GM12865 (cell line): ENCODE data around the gene UNC119.

Experiments
- DNase-seq: peaks from one replicate; pipeline ENCODE4 v3.0.0; 2010; ENCODE audit warnings: low read depth
- H3K4me3 ChIP-seq: 2 replicates; pipeline ENCODE4 v1.5.1; 2011; ENCODE audit warnings: mild to moderate bottlenecking, low read depth, low read length, control low read depth
- TF ChIP-seq, protein P1 (sequence below): IDR thresholded peaks from 2 replicates; pipeline ENCODE4 v1.5.1; 2011; ENCODE audit warnings: low read length, control low read depth, low read depth, inconsistent platforms; ENCODE audit not compliant: insufficient read depth; ENCODE audit errors: missing control alignments

Gene UNC119

DNA sequence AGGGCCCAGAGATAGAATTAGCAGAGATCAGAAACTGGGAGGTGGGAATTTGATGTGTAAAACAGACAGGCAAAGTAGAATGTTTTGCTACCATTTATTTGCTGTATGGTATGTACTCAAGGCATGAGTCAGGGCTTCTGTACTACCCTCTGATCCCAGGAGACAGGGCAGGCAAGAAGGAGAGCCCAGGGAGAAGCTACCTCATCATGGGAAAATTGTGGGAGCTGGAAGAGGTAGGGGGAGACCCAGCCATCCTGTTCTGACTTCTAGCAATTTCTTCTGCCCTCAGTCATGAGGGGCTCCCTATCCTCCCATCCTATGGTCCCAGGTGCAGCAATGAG, 20.6 kb upstream of the UNC119 start:
- H3K4me3 ChIP-seq: no peak overlapping the region
- no peak for DNase-seq
- TF ChIP-seq, protein P1, sequence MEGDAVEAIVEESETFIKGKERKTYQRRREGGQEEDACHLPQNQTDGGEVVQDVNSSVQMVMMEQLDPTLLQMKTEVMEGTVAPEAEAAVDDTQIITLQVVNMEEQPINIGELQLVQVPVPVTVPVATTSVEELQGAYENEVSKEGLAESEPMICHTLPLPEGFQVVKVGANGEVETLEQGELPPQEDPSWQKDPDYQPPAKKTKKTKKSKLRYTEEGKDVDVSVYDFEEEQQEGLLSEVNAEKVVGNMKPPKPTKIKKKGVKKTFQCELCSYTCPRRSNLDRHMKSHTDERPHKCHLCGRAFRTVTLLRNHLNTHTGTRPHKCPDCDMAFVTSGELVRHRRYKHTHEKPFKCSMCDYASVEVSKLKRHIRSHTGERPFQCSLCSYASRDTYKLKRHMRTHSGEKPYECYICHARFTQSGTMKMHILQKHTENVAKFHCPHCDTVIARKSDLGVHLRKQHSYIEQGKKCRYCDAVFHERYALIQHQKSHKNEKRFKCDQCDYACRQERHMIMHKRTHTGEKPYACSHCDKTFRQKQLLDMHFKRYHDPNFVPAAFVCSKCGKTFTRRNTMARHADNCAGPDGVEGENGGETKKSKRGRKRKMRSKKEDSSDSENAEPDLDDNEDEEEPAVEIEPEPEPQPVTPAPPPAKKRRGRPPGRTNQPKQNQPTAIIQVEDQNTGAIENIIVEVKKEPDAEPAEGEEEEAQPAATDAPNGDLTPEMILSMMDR: no peak

DNA sequence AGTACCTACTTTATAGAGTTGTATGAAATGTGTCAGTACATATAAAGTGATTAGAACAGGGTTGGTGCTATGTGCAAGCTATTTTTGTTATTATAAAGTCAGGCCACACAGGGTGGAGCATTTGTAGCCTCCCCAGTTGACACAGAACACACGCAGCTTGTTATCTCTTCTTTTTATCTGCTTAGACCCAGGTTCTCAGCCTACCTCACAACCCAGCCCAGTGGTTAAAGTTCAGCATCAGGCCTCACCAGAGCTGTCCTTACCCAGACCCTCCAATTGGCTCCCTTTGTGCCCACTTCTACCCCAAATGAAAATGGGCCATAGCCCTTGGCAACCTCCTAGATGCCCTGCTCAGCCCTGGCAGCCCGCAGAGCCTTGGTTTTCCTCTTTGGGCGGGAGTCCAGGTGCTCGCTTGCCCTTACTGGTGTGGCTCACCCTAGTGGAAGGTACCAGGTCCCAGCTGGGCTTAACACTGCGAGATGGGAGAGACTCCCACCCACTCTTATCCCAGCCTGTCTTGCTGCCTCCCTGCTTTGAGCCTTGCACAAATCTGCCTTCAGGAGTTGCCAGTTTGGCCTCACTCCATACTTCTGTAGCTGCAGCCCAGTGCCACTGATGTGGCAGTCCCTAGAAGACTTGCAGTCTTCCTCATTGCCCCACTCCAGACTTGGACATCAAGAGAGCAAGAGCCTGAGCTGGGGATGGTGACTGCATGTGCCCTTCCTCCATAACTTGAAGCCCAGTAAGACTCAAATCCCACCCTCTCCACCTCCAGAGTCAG, 20.0 kb upstream of the UNC119 start:
- TF ChIP-seq, protein P1: no peak
- DNase-seq: no peak
- peak overlapping the region; percentile 95; the same call in 1 of the 2 replicates for H3K4me3 ChIP-seq

DNA sequence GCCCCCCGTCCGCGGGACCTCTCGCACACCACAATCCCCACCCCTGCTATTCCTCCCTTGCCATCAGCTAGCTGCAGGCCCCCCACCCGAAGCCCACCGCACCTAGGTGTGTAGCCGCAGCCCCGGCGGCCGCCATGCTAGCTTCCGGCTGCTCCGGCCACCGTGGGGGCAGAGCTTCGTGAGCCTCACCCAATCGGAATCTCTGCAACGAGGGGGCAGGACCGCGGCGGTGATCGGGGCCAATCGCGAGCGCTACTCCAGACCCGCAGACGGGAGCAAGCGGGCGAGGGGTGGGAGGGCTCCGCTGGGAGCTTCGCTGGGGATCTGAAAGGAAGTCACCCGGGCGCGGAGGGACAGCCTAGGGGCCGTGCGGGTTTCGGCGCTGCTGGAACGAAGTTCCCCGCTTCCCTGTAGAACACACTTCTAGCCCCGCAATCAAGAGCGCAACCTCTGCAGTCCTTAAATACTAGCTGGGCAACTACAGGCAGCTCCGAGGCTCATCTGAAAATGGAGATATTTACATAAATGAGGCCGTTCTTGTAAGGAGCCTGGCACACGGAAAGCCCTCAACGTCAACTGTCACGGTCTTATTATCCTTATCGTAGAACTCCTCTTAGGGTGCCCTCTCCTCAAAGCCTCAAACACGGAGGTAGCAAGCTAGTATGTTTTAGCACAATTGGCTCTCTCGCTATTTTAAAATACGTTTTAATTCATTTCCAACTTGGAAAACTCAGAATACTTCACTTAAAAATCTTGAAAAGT, 19.1 kb upstream of the UNC119 start, which contains the start of gene PIGS:
Gene PIGS (minus strand): TSS at position 164 of the 762 bp plus-strand sequence. CDS start 28 bp downstream, at position 136.
- TF ChIP-seq, protein P1: no peak
- H3K4me3 ChIP-seq: peak within 1 kb of the TSS; percentile 95
- DNase-seq: peak; percentile 96

DNA sequence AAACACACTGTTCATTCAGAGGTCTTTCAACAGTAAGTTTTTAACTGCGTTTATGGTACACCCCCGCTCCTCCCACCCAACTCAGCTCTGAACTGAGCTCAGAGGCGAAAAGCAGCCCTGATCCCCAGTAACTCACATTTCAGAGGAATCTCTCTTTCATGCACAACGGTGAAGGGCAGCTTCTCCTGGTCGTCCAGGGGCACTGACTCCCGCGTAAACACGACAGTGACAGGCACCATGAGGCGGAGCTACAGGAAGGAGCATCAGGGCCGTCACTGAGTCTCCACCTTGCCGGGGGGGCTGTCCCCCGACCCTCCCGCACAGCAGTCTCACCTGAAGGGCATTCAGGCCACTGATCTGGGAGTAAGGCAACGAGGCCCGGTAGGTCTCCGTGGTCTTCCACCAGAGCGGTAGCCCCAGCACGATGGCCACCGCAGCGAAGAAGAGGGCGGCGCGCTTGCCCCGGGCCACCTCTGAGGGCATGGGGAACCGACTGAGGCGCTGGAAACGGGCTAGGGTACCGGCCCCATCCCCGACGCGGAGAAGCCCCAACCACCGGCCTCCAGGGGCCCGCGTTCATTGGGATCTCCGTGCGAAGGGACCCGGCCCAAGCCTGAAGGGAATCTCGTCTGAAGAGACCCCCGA, 18.4 kb upstream of the UNC119 start:
- H3K4me3 ChIP-seq: peak overlapping the region; percentile 95
- TF ChIP-seq, protein P1: no peak
- DNase-seq: peak; percentile 66

DNA sequence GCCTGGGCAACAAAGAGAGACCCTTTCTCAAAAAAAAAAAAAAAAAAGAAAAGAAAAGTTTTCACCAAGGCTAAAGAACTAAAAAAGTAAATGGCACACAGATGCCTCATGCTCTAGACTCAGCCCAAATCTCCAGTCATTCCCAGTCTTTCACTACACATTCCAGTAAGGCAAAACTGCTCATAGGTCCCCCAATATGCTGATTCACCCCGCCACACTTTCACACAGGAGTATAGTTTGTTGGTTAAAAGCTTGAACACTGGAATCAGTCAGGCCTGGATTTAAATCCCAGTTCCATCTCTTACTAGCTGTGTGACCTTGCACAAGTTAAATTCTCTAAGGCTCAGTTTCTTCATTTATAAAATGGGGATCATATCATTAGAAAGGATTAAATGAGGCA, 17.0 kb upstream of the UNC119 start:
- DNase-seq: no peak
- TF ChIP-seq, protein P1: no peak
- H3K4me3 ChIP-seq: peak overlapping the region; percentile 95

DNA sequence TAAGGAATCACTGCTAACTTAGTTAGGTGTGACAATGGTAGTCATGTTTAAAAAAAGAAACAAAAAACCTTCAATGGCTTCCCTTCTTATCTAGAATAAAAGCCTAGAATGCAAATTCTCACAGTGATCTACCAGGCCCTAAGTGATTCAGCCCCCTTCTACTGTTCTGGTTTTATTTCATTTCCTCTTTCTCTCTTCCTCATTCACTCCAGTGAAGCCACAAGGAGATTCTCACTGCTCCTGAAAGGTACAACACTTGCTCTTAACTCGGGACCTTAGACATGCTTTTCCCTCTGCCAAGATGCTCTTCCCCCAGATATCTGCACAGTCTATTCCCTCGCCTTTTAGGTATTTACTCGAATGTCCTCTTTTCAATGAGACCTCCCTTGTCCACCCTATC, 15.2 kb upstream of the UNC119 start:
- peak overlapping the region; percentile 7; the same call in 1 of the 2 replicates for H3K4me3 ChIP-seq
- DNase-seq: peak; percentile 71
- TF ChIP-seq, protein P1: no peak
